ENCODE data around the gene PTPN11. TPM values are rescaled to one million over a fixed set of nuclear protein-coding genes. Genes with fewer than 3 reads are reported as not detected.
"Not testable (repeated sequence)": the region's sequence is repeated elsewhere in the genome, so short reads cannot be mapped to it uniquely, and the experiment has no call there.

The PTPN11 gene
- total and polyA plus RNA-seq, 4 donors = 23.3 to 101 (median 44.3) TPM

GRCh38 chr12:112443916-112444315, 25.2 kb downstream of the PTPN11 start:
- H3K4me3 ChIP-seq = no peak overlapping the region
- no peaks in the 10 kb centered on the region for H3K4me1 ChIP-seq (ENCODE audit: control insufficient read depth in 5 of 5, insufficient read depth in 5 of 5, low read length in 5 of 5)
- H3K9me3 ChIP-seq (ENCODE audit: control insufficient read depth in 4 of 4, insufficient read depth in 3 of 4, low read length in 3 of 4) = no peaks in the 10 kb centered on the region
- H3K9ac ChIP-seq (ENCODE audit: insufficient read depth in 1 of 2, low read length in 2 of 2) = no peak overlapping the region
- ATAC-seq (ENCODE audit: insufficient read depth, low FRiP score) = no peak
- DNase-seq = no peak
- H3K36me3 ChIP-seq (ENCODE audit: control insufficient read depth in 4 of 4, insufficient read depth in 4 of 4, low read length in 4 of 4) = peaks cover 0 to 8% (median 5%) of the 10 kb centered on the region in 4 donors
- TF ChIP-seq CTCF (IDR thresholded peaks at IDR 0.05; ENCODE audit: control extremely low read depth, extremely low read depth) = no peak
- 98 to 99% methylated on average over 4 of the region's 4 CpGs for WGBS, 2 donors
- no peaks in the 10 kb centered on the region for H3K27me3 ChIP-seq (ENCODE audit: control insufficient read depth in 3 of 3, insufficient read depth in 3 of 3, low read length in 2 of 3)
- H3K27ac ChIP-seq (ENCODE audit: low read depth in 1 of 2, low read length in 1 of 2) = no peak overlapping the region

DNA sequence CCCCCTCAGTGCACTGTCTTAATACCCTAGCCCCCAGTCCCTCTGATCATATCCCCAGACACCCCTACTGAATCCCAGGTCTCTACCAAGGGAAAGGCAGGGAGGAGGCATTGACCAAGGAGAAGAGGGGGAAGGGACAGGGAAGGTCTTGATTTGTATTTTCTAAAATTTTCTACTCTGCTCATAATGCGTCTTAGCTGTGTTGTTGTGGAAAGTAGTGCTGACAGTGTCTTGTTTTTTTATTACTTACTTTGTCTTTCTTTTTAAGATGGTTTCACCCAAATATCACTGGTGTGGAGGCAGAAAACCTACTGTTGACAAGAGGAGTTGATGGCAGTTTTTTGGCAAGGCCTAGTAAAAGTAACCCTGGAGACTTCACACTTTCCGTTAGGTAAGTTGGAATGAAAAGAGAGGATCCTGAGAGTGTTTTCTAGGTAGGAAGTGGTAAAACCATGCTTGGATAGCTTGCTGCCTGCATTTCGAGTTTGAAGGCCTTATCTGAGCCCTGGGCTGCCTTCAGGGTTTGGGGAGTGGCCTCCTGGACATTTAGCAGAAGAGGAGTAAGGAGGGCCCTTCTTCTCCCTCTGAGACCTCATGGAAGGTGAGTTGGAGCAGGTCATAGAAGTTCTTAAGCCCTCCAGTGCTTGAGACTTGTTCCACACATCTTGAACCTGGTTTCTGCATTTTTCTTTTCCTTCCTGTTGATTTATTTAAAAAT, 27.4 kb downstream of the PTPN11 start:
- Histone ChIP-seq H3K4me3 (no peak overlapping the region), H3K27me3 (ENCODE audit: control insufficient read depth in 3 of 3, insufficient read depth in 3 of 3, low read length in 2 of 3) (no peaks in the 10 kb centered on the region), H3K4me1 (ENCODE audit: control insufficient read depth in 5 of 5, insufficient read depth in 5 of 5, low read length in 5 of 5) (no peaks in the 10 kb centered on the region), H3K9me3 (ENCODE audit: control insufficient read depth in 4 of 4, insufficient read depth in 3 of 4, low read length in 3 of 4) (no peaks in the 10 kb centered on the region), H3K36me3 (ENCODE audit: control insufficient read depth in 4 of 4, insufficient read depth in 4 of 4, low read length in 4 of 4) (peaks cover 0 to 19% (median 9%) of the 10 kb centered on the region in 4 donors), H3K9ac (ENCODE audit: insufficient read depth in 1 of 2, low read length in 2 of 2) (no peak overlapping the region), H3K27ac (ENCODE audit: low read depth in 1 of 2, low read length in 1 of 2) (no peak overlapping the region)
- no peak for TF ChIP-seq CTCF (IDR thresholded peaks at IDR 0.05; ENCODE audit: control extremely low read depth, extremely low read depth)
- ATAC-seq (ENCODE audit: insufficient read depth, low FRiP score) (no peak), DNase-seq (no peak)
- 77 to 83% methylated on average over 3 of the region's 3 CpGs for WGBS, 2 donors

DNA sequence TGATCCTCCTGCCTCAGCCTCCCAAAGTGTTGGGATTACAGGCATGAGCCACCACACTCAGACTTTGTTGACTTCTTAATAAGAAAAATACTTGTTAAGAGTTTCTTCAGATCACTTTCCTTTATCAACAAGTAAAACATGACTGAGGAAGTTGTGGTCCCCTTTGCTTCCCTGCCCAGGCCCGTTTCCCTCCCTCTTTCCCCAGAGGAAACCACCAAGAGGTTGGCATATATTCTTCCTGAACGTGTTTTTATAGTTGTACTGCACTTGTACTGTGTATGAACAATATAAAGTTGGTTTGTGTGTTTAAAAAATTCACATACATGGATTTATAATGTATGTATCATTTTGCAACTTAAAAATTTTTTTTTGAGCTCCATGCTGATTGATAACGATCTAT, 28.4 kb downstream of the PTPN11 start:
- no peak for DNase-seq
- Histone ChIP-seq H3K9me3 (ENCODE audit: control insufficient read depth in 4 of 4, insufficient read depth in 3 of 4, low read length in 3 of 4) (no peaks in the 10 kb centered on the region), H3K36me3 (ENCODE audit: control insufficient read depth in 4 of 4, insufficient read depth in 4 of 4, low read length in 4 of 4) (peaks cover 0 to 26% (median 9%) of the 10 kb centered on the region in 4 donors), H3K4me3 (no peak overlapping the region), H3K27ac (ENCODE audit: low read depth in 1 of 2, low read length in 1 of 2) (no peak overlapping the region), H3K27me3 (ENCODE audit: control insufficient read depth in 3 of 3, insufficient read depth in 3 of 3, low read length in 2 of 3) (no peaks in the 10 kb centered on the region), H3K4me1 (ENCODE audit: control insufficient read depth in 5 of 5, insufficient read depth in 5 of 5, low read length in 5 of 5) (no peaks in the 10 kb centered on the region), H3K9ac (ENCODE audit: insufficient read depth in 1 of 2, low read length in 2 of 2) (no peak overlapping the region)
- ATAC-seq (ENCODE audit: insufficient read depth, low FRiP score) = no peak
- 29 to 53% methylated on average over 3 of the region's 3 CpGs for WGBS, 2 donors
- TF ChIP-seq CTCF (IDR thresholded peaks at IDR 0.05; ENCODE audit: control extremely low read depth, extremely low read depth) = no peak

DNA sequence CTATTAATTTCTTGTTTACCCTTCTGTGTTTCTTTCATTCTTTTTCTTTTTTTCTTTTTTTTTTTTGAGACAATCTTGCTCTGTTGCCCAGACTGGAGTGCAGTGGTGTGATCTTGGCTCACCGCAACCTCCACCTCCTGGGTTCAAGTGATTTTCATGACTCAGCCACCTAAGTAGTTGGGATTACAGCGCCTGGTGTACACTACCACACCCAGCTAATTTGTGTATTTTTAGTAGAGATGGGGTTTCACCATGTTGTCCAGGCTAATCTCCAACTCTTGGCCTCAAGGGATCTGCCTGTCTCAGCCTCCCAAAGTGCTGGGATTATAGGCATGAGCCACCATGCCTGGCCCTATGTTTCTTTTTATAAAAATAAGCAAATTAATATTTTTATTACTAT, 29.4 kb downstream of the PTPN11 start:
- H3K27me3 ChIP-seq (ENCODE audit: control insufficient read depth in 3 of 3, insufficient read depth in 3 of 3, low read length in 2 of 3); H3K9me3 ChIP-seq (ENCODE audit: control insufficient read depth in 4 of 4, insufficient read depth in 3 of 4, low read length in 3 of 4); H3K4me1 ChIP-seq (ENCODE audit: control insufficient read depth in 5 of 5, insufficient read depth in 5 of 5, low read length in 5 of 5); DNase-seq; H3K4me3 ChIP-seq; H3K9ac ChIP-seq (ENCODE audit: insufficient read depth in 1 of 2, low read length in 2 of 2); H3K27ac ChIP-seq (ENCODE audit: low read depth in 1 of 2, low read length in 1 of 2); ATAC-seq (ENCODE audit: insufficient read depth, low FRiP score): not testable (repeated sequence)
- H3K36me3 ChIP-seq (ENCODE audit: control insufficient read depth in 4 of 4, insufficient read depth in 4 of 4, low read length in 4 of 4) = peaks cover 1 to 26% (median 11%) of the 10 kb centered on the region in 4 donors
- WGBS, 2 donors = 73 to 82% methylated on average over 2 of the region's 2 CpGs

Data from lung (tissue), 12 donors.